Left ventricle myocardium inferior (tissue), 1 donor: ENCODE results near the gene PALLD. TPM values are rescaled to one million over a fixed set of nuclear protein-coding genes. Genes with fewer than 3 reads are reported as not detected.

ENCODE experiments used
- DNase-seq: peaks from one replicate; pipeline ENCODE4 v3.0.0-alpha.2; 2020
- H3K27ac ChIP-seq: fragments of 200-600 bp; replicated peaks from 2 replicates; pipeline ENCODE4 v1.8.0; 2021
- H3K27me3 ChIP-seq: fragments of 200-600 bp; 2 replicates; pipeline ENCODE4 v1.8.0; 2021; ENCODE audit warnings: low read depth
- H3K36me3 ChIP-seq: fragments of 200-600 bp; 2 replicates; pipeline ENCODE4 v1.8.0; 2021
- H3K4me1 ChIP-seq: fragments of 200-600 bp; 2 replicates; pipeline ENCODE4 v1.8.0; 2021
- H3K4me3 ChIP-seq: fragments of 200-600 bp; 2 replicates; pipeline ENCODE4 v1.8.0; 2021; ENCODE audit warnings: mild to moderate bottlenecking, moderate library complexity
- H3K9me3 ChIP-seq: fragments of 200-600 bp; replicated peaks from 2 replicates; pipeline ENCODE4 v1.8.0; 2021
- CTCF ChIP-seq: fragments of 200-600 bp; IDR thresholded peaks from 2 replicates; pipeline ENCODE4 v1.8.0; 2021; ENCODE audit warnings: antibody characterized with exemption, mild to moderate bottlenecking, borderline replicate concordance
- intact Hi-C: fragments of 100-400 bp; cut with micrococcal nuclease; formaldehyde crosslinking; loops from one replicate; pipeline ENCODE4 v1.11.0; 2022
- total RNA-seq: library from RNA; stranded (reverse); fragmentation: NEBNext Ultra II Directional; extraction: Animal tissue kit (Norgen Biotek cat#: 25700); gene quantifications from one replicate; pipeline ENCODE4 v1.2.1, GENCODE V29; 2021
- donor health status: DM: no; HTN: yes; CAD: no; lungs with severe emphysema.

The PALLD gene
- total RNA-seq, 1 donor from 2014 or later, result 871 TPM

DNA sequence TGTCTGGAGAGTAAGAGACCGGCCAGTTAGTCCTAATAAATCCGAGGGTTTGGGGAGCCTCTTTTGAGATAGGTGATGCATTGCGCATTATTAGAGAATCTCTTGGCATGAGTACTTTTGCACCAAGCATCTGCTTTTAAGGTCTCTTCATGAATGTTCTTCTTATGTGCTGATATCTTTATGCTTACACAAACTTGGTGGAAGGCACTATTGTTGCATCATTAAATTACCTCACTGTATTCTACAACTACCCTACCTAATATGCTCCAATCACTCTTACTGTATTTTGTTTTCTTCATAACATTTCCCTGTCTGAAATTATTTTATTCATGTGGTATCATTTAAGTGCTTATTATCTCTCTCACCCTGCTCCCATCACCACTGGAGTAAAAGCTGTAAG, 151.6 kb downstream of the PALLD start:
- no peaks in the 10 kb centered on the region for H3K9me3 ChIP-seq
- DNase-seq, result no peak
- no peak overlapping the region for H3K27ac ChIP-seq
- no peaks in the 10 kb centered on the region for H3K27me3 ChIP-seq
- H3K36me3 ChIP-seq, result no peaks in the 10 kb centered on the region
- no peak for TF ChIP-seq CTCF
- H3K4me3 ChIP-seq, result no peak overlapping the region
- H3K4me1 ChIP-seq, result peaks cover 70% of the 10 kb centered on the region
- intact Hi-C loops, result no loop called here

DNA sequence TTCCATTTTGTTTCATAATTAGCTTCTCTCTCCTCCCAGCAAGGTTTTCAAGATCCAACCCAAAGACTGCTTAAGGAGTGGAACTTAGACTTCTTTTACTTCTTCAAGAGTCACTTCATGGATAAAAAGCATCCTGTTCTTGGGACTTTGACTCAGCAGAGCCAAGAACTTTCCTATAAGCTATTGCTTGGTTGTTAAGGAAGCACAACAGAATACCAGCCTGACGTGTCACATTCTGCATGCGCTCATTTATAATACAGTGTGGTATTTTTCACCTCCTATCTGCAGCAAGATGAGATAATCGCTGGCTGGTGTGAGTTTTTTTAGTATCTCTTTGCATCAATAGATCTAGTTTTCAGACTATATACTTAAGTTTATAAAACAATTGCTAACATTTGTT, 152.1 kb downstream of the PALLD start:
- intact Hi-C loops, result no loop called here
- H3K27ac ChIP-seq, result no peak overlapping the region
- H3K36me3 ChIP-seq, result no peaks in the 10 kb centered on the region
- H3K4me3 ChIP-seq, result no peak overlapping the region
- TF ChIP-seq CTCF, result no peak
- H3K9me3 ChIP-seq, result no peaks in the 10 kb centered on the region
- H3K27me3 ChIP-seq, result no peaks in the 10 kb centered on the region
- peaks cover 67% of the 10 kb centered on the region for H3K4me1 ChIP-seq
- no peak for DNase-seq

DNA sequence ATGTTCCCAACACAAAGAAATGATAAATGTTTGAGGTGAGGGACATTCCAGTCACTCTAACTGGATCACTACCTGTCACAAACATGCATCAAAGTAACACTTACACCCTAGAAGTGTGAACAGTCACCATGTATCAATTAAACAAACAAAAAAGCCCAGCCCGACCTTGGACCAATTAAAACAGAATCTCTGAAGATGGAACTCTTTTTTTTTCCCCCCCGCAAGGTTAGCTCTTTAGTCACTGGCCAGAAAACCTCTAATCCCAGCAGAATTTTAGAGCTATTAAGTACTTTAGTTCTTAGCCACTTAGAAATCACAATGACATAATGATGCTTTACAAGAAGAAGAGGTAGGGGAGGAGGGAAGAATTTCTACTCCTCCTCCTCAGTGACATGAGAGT, 154.5 kb downstream of the PALLD start:
- H3K4me1 ChIP-seq, result peaks cover 62% of the 10 kb centered on the region

DNA sequence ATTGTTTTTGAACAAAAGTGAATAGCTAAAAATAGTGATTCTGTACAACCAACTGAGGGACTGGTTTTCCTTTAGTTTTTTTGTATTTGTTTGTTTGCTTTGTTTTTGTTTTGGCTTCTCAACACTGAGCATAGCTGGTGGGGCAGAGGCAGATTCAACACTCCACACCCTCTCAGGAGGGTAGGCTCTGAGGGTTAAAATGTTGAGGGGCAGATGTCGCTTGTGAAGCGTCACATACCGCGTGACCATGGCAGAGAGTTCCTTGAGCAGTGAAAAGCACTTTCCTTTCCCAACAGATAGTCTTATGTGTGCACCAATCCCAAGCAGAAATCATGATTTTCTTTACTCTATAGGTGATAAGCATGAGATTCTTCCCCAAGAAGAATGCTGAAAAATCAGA, 155.0 kb downstream of the PALLD start:
- no peak for TF ChIP-seq CTCF
- no peak overlapping the region for H3K27ac ChIP-seq
- H3K36me3 ChIP-seq, result no peaks in the 10 kb centered on the region
- no peaks in the 10 kb centered on the region for H3K9me3 ChIP-seq
- no peaks in the 10 kb centered on the region for H3K27me3 ChIP-seq
- no peak overlapping the region for H3K4me3 ChIP-seq
- intact Hi-C loops, result no loop called here
- peaks cover 58% of the 10 kb centered on the region for H3K4me1 ChIP-seq
- no peak for DNase-seq

More for the DNA sequence above, 154.5 kb downstream of the PALLD start:
- intact Hi-C loops, result no loop called here
- Histone ChIP-seq H3K27me3 (no peaks in the 10 kb centered on the region), H3K36me3 (no peaks in the 10 kb centered on the region), H3K4me3 (no peak overlapping the region), H3K27ac (no peak overlapping the region), H3K9me3 (no peaks in the 10 kb centered on the region)
- TF ChIP-seq CTCF, result no peak
- DNase-seq, result no peak

GRCh38 chr4:168652755-168653154, 155.9 kb downstream of the PALLD start:
- Histone ChIP-seq H3K27ac (no peak overlapping the region), H3K27me3 (no peaks in the 10 kb centered on the region), H3K36me3 (no peaks in the 10 kb centered on the region), H3K4me3 (no peak overlapping the region), H3K4me1 (peaks cover 49% of the 10 kb centered on the region), H3K9me3 (no peaks in the 10 kb centered on the region)
- intact Hi-C loops, result no loop called here
- no peak for DNase-seq
- no peak for TF ChIP-seq CTCF
